ENCODE results near the gene MICALL2. TPM values are rescaled to one million over a fixed set of nuclear protein-coding genes. Genes with fewer than 3 reads are reported as not detected.

Gene MICALL2
- total and polyA plus RNA-seq, 5 donors, result 9.7 to 18.7 (median 13.0) TPM

GRCh38 chr7:1401011-1401410, 58.3 kb downstream of the MICALL2 start:
- 51% methylated on average over 18 of the region's 18 CpGs for WGBS
- ATAC-seq, result no peak

GRCh38 chr7:1400371-1400770, 58.9 kb downstream of the MICALL2 start:
- intact Hi-C loops (cut with DNase I), result loop anchor here in 1 of 4 donors (10.0 kb wide), 1 partner anchor 176 kb away; no protein-coding TSS in a partner anchor
- Histone ChIP-seq H3K27ac (ENCODE audit: low read length) (no peak overlapping the region), H3K4me3 (ENCODE audit: low read length) (no peak overlapping the region), H3K27me3 (ENCODE audit: control insufficient read depth, insufficient read depth) (no peaks in the 10 kb centered on the region), H3K4me1 (ENCODE audit: control insufficient read depth, insufficient read depth, low read length) (no peaks in the 10 kb centered on the region), H3K9me3 (ENCODE audit: control insufficient read depth, low read length) (peaks cover 8% of the 10 kb centered on the region)
- ATAC-seq, result no peak
- WGBS, result 42% methylated on average over 11 of the region's 11 CpGs
- peak in 1 of 3 donors; percentile 21 for DNase-seq

More at GRCh38 chr7:1401011-1401410, 58.3 kb downstream of the MICALL2 start:
- H3K4me3 ChIP-seq (ENCODE audit: low read length), result no peak overlapping the region
- intact Hi-C loops (cut with DNase I), result loop anchor here in 1 of 4 donors (10.0 kb wide), 1 partner anchor 176 kb away; no protein-coding TSS in a partner anchor
- H3K9me3 ChIP-seq (ENCODE audit: control insufficient read depth, low read length), result peaks cover 8% of the 10 kb centered on the region
- H3K27ac ChIP-seq (ENCODE audit: low read length), result no peak overlapping the region
- no peaks in the 10 kb centered on the region for H3K27me3 ChIP-seq (ENCODE audit: control insufficient read depth, insufficient read depth)
- H3K4me1 ChIP-seq (ENCODE audit: control insufficient read depth, insufficient read depth, low read length), result no peaks in the 10 kb centered on the region
- DNase-seq, result peak in 1 of 3 donors; percentile 10

- Histone ChIP-seq H3K27ac (ENCODE audit: low read length) (no peak overlapping the region), H3K4me1 (ENCODE audit: control insufficient read depth, insufficient read depth, low read length) (no peaks in the 10 kb centered on the region), H3K9me3 (ENCODE audit: control insufficient read depth, low read length) (peaks cover 15% of the 10 kb centered on the region), H3K4me3 (ENCODE audit: low read length) (no peak overlapping the region), H3K27me3 (ENCODE audit: control insufficient read depth, insufficient read depth) (no peaks in the 10 kb centered on the region)
- DNase-seq, result no peak
- WGBS, result 80% methylated on average over 12 of the region's 12 CpGs
- no peak for ATAC-seq
- intact Hi-C loops (cut with DNase I), result no loop called here
These were observed 61.6 kb downstream of the MICALL2 start for GRCh38 chr7:1397491-1398327.

GRCh38 chr7:1396195-1396594, 63.1 kb downstream of the MICALL2 start:
- H3K27me3 ChIP-seq (ENCODE audit: control insufficient read depth, insufficient read depth), result no peaks in the 10 kb centered on the region
- H3K9me3 ChIP-seq (ENCODE audit: control insufficient read depth, low read length), result peaks cover 11% of the 10 kb centered on the region

GRCh38 chr7:1395211-1396070, 63.8 kb downstream of the MICALL2 start:
- no peak for ATAC-seq
- peaks cover 11% of the 10 kb centered on the region for H3K9me3 ChIP-seq (ENCODE audit: control insufficient read depth, low read length)
- intact Hi-C loops (cut with DNase I), result no loop called here
- H3K4me1 ChIP-seq (ENCODE audit: control insufficient read depth, insufficient read depth, low read length), result no peaks in the 10 kb centered on the region
- H3K27me3 ChIP-seq (ENCODE audit: control insufficient read depth, insufficient read depth), result no peaks in the 10 kb centered on the region
- H3K27ac ChIP-seq (ENCODE audit: low read length), result no peak overlapping the region
- peak in 1 of 3 donors; percentile 29 for DNase-seq
- H3K4me3 ChIP-seq (ENCODE audit: low read length), result no peak overlapping the region
- WGBS, result 68% methylated on average over 33 of the region's 33 CpGs

More at GRCh38 chr7:1396195-1396594, 63.1 kb downstream of the MICALL2 start:
- 75% methylated on average over 7 of the region's 7 CpGs for WGBS
- no peaks in the 10 kb centered on the region for H3K4me1 ChIP-seq (ENCODE audit: control insufficient read depth, insufficient read depth, low read length)
- DNase-seq (peak in 1 of 3 donors; percentile 13), ATAC-seq (no peak)
- no peak overlapping the region for H3K4me3 ChIP-seq (ENCODE audit: low read length)
- no peak overlapping the region for H3K27ac ChIP-seq (ENCODE audit: low read length)
- intact Hi-C loops (cut with DNase I), result no loop called here

GRCh38 chr7:1394371-1394770, 64.9 kb downstream of the MICALL2 start:
- intact Hi-C loops (cut with DNase I), result no loop called here
- Histone ChIP-seq H3K4me3 (ENCODE audit: low read length) (no peak overlapping the region), H3K27ac (ENCODE audit: low read length) (no peak overlapping the region), H3K9me3 (ENCODE audit: control insufficient read depth, low read length) (peaks cover 11% of the 10 kb centered on the region), H3K4me1 (ENCODE audit: control insufficient read depth, insufficient read depth, low read length) (no peaks in the 10 kb centered on the region), H3K27me3 (ENCODE audit: control insufficient read depth, insufficient read depth) (no peaks in the 10 kb centered on the region)
- DNase-seq (peak in 1 of 3 donors; percentile 7), ATAC-seq (no peak)
- WGBS, result 81% methylated on average over 4 of the region's 4 CpGs

GRCh38 chr7:1393421-1393820, 65.8 kb downstream of the MICALL2 start:
- Histone ChIP-seq H3K27me3 (ENCODE audit: control insufficient read depth, insufficient read depth) (no peaks in the 10 kb centered on the region), H3K4me3 (ENCODE audit: low read length) (no peak overlapping the region), H3K9me3 (ENCODE audit: control insufficient read depth, low read length) (peaks cover 11% of the 10 kb centered on the region), H3K27ac (ENCODE audit: low read length) (no peak overlapping the region), H3K4me1 (ENCODE audit: control insufficient read depth, insufficient read depth, low read length) (no peaks in the 10 kb centered on the region)
- intact Hi-C loops (cut with DNase I), result no loop called here
- DNase-seq, result peak in 1 of 3 donors; percentile 17
- 79% methylated on average over 7 of the region's 7 CpGs for WGBS
- no peak for ATAC-seq

- peak in 1 of 3 donors; percentile 6 for DNase-seq
- no peaks in the 10 kb centered on the region for H3K27me3 ChIP-seq (ENCODE audit: control insufficient read depth, insufficient read depth)
- intact Hi-C loops (cut with DNase I), result no loop called here
- no peak overlapping the region for H3K4me3 ChIP-seq (ENCODE audit: low read length)
- 87% methylated on average over 4 of the region's 4 CpGs for WGBS
- no peaks in the 10 kb centered on the region for H3K4me1 ChIP-seq (ENCODE audit: control insufficient read depth, insufficient read depth, low read length)
- H3K27ac ChIP-seq (ENCODE audit: low read length), result no peak overlapping the region
- H3K9me3 ChIP-seq (ENCODE audit: control insufficient read depth, low read length), result peaks cover 11% of the 10 kb centered on the region
- ATAC-seq, result no peak
These were observed 66.7 kb downstream of the MICALL2 start for GRCh38 chr7:1392556-1392955.

GRCh38 chr7:1391449-1391848, 67.8 kb downstream of the MICALL2 start:
- Histone ChIP-seq H3K27me3 (ENCODE audit: control insufficient read depth, insufficient read depth) (no peaks in the 10 kb centered on the region), H3K4me3 (ENCODE audit: low read length) (no peak overlapping the region), H3K27ac (ENCODE audit: low read length) (no peak overlapping the region), H3K9me3 (ENCODE audit: control insufficient read depth, low read length) (peaks cover 11% of the 10 kb centered on the region), H3K4me1 (ENCODE audit: control insufficient read depth, insufficient read depth, low read length) (no peaks in the 10 kb centered on the region)
- intact Hi-C loops (cut with DNase I), result no loop called here
- WGBS, result 84% methylated on average over 4 of the region's 4 CpGs
- ATAC-seq (no peak), DNase-seq (no peak)

GRCh38 chr7:1388703-1389335, 70.5 kb downstream of the MICALL2 start:
- DNase-seq (peak in 1 of 3 donors; percentile 24), ATAC-seq (no peak)
- H3K27me3 ChIP-seq (ENCODE audit: control insufficient read depth, insufficient read depth), result no peaks in the 10 kb centered on the region
- WGBS, result 68% methylated on average over 29 of the region's 29 CpGs
- H3K4me1 ChIP-seq (ENCODE audit: control insufficient read depth, insufficient read depth, low read length), result no peaks in the 10 kb centered on the region
- peaks cover 4% of the 10 kb centered on the region for H3K9me3 ChIP-seq (ENCODE audit: control insufficient read depth, low read length)
- H3K4me3 ChIP-seq (ENCODE audit: low read length), result no peak overlapping the region
- no peak overlapping the region for H3K27ac ChIP-seq (ENCODE audit: low read length)
- intact Hi-C loops (cut with DNase I), result no loop called here
